ENCODE measurements around the gene PROM2.

- no peak for TF ChIP-seq CTCF (IDR thresholded peaks at IDR 0.05)
- TF ChIP-seq POLR2A (IDR thresholded peaks at IDR 0.05), result no peak
Measured at GRCh38 chr2:95301876-95302641, 27.8 kb downstream of the PROM2 start.
